Bone marrow (tissue), 2 donors: ENCODE measurements around the gene CARF.
"Not testable (repeated sequence)": the region's sequence is repeated elsewhere in the genome, so short reads cannot be mapped to it uniquely, and the experiment has no call there.

Experiments
- DNase-seq, 2 donors: peaks; one replicate each; lab custom pipeline; 2025; lab: John Stamatoyannopoulos, UW

CARF gene, protein sequence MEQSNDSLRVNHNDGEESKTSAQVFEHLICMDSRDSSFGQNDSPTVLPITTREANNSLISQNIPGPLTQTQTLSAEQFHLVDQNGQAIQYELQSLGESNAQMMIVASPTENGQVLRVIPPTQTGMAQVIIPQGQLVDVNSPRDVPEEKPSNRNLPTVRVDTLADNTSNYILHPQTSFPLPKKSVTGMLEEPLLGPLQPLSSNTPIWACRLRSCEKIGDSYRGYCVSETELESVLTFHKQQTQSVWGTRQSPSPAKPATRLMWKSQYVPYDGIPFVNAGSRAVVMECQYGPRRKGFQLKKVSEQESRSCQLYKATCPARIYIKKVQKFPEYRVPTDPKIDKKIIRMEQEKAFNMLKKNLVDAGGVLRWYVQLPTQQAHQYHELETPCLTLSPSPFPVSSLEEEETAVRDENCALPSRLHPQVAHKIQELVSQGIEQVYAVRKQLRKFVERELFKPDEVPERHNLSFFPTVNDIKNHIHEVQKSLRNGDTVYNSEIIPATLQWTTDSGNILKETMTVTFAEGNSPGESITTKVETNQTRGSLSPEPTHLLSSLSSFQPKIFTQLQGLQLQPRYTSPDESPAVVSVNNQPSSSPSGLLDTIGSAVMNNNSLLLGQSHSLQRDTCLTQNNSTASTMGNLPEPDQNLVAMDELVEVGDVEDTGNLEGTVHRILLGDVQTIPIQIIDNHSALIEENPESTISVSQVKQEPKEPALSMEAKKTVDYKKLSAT

GRCh38 chr2:202911512-202912341 lies at the start of gene CARF, which contains the start of gene WDR12:
CARF (plus strand) TSS chr2:202912275; CDS start chr2:202941903, 29,628 bp downstream.
WDR12 (minus strand) TSS chr2:202911673; CDS start chr2:202911476, 197 bp downstream.
- DNase-seq = peak; percentile 58 to 92

DNA sequence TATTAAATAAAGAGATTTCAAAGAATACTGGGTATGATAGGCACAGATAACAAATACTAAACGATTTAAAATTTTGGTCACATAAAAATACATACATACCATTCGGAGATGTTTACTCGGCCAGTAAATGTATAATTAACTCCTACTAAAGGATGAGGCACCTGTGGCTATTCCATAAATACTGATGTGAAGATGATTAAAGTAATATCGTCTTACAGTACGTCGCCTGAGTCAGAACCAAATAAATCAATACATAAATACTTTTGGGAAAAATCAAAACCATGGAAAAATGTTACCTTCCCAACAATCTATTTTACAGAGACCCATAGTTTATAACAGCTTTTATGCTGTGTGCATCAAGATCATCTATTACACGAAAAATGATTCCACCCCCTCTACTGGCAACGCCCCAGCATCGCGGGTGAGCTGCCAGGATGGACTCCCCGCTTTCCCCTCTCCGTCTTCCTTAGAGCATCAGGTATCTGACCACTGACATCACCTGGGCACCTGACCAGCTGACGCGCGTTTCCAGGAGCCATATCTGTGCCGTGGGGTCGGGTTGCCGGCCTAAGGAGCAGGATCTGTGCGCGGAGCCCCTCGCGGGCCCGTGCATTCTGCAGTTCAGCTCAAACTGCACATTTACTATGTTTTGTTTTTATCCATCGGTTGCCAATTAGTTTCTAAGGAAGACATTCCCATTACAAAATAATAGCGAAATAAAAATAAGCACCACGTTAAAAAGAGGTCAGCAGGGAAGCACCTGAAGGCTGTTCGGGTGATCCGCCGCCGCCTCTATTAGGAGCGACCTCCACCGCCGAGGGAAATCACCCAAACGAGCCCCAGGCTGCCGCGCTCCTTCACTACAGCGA lies 41.4 kb upstream of the CARF start:
- DNase-seq = peak in 1 of 2 donors; percentile 30

GRCh38 chr2:202871300-202872141 lies 40.6 kb upstream of the CARF start, which contains the start of gene ICA1L:
ICA1L (minus strand) TSS chr2:202871766; CDS start chr2:202829009, 42,757 bp downstream.
- peak in 1 of 2 donors; percentile 40 for DNase-seq

DNA sequence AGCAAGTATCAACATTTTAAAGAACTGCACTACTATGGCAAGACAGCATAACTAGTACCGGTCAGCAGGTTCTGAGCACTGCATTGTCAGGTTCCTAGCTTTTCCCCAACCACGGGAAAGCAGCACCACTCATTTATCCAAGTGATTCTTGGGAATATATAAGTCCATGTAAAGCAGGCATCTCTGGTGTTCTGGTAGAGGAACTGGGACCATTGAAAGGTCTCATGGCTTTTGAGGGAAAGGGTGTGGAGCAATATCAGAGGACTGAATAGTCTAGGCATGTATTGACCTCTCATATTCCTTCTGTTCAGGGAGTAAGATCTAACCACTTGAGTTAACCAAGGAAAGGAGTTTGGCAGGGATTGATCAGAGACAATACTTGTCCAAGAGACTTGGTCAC lies 34.4 kb upstream of the CARF start:
- DNase-seq = no peak

- DNase-seq = no peak
Observed at GRCh38 chr2:202881570-202881969, 30.5 kb upstream of the CARF start.

- no peak for DNase-seq
Observed at GRCh38 chr2:202883987-202884675, 27.9 kb upstream of the CARF start.

DNA sequence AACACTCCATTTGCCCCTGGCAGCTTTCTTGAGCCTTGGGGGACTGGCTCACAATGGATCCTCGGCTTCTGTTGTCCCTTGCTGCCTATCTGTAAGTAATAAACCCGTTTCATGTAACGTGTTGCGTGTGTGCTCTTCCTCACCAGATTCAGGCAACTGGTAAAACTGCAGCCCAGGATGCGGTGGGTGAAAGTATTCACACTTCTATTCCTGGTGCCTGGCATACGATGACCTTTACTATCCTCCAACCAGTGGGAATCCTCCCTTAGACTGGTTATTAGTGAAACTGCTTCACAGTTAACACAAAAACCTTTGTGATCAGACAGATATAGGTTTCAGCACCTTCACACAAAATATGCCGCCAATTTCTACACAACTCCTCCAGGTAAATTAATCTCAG lies 26.9 kb upstream of the CARF start:
- no peak for DNase-seq

DNA sequence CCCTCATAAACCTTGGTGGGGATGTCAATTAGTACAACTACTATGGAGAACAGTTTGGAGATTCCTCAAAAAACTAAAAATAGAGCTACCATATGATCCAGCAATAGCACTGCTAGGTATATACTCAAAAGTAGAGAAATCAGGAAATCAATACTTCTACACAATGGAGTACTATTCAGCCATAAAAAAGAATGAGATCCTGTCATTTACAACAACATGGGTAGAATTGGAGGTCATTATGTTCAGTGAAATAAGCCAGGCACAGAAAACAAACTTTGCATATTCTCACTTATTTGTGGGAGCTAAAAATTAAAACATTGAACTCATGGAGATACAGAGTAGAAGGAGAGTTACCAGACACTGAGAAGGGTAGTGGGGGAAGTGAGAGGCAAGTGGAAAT lies 6.6 kb upstream of the CARF start:
- not testable (repeated sequence) for DNase-seq

GRCh38 chr2:202908186-202908585 lies 3.9 kb upstream of the CARF start:
- no peak for DNase-seq

DNA sequence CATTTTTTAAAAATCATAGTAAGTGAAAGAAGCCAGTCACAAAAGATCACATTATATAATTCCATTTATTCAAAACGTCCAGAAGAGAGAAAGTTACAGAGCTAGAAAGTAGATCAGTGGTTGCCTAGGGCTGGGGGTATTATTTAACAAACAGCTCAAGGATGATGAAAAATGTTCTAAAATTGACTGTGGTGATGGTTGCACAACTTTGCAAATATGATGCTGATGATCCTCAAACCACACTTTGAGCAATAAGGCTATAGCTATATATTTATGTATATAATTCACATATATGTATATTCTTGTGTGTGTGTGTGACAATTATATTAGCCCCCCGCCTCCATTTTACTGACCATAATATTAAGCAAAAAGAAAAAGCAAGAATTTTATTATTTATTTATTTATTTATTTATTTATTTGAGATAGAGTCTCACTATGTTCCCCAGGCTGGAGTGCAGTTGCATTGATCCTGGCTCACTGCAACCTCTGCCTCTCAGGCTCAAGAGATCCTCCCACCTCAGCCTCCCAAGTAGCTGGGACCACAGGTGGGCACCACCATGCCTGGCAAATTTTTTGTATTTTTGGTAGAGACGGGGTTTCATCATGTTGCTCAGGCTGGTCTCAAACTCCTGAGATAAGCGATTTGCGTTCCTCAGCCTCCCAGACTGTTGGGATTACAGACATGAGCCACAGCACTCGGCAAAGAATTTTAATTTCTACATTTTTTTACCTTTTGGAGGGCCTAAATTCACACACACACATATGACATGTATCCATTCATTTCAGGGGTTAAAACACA lies 2.5 kb upstream of the CARF start:
- no peak for DNase-seq

DNA sequence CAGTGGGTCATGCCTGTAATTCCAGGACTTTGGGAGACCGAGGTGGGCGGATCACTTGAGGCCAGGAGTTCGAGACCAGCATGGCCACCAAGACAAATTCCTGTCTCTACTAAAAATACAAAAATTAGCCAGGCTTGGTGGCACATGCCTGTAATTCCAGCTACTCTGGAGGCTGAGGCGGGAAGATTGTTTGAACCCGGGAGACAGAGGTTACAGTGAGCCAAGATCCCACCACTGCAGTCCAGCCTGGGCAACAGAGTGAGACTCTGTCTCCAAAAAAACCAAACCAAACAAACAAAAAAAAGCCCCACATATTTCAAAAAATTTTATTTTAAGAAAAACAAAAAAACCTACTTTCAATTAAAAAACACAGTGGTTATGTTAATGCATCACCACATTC lies 1.8 kb upstream of the CARF start:
- DNase-seq = not testable (repeated sequence)

DNA sequence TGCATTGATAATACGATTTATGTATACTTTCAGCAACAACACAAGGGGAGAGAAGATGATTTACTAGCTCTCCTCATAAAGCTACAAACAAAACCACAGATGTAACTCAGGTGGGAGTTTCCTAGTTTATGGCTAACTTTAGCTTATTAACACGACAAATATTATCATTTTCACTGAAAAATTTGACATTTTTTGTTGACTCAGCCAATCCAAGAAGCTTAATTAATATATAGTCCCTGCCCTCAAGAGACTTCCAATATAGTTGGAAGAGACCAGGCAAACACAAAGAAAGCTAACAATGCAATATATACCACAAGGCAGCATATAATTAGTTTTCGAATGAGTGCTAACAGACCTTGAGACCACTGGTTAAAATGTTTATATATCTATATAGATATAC lies 1.4 kb upstream of the CARF start:
- no peak for DNase-seq

GRCh38 chr2:202911203-202911511 lies 918 bp upstream of the CARF start:
- no peak for DNase-seq

DNA sequence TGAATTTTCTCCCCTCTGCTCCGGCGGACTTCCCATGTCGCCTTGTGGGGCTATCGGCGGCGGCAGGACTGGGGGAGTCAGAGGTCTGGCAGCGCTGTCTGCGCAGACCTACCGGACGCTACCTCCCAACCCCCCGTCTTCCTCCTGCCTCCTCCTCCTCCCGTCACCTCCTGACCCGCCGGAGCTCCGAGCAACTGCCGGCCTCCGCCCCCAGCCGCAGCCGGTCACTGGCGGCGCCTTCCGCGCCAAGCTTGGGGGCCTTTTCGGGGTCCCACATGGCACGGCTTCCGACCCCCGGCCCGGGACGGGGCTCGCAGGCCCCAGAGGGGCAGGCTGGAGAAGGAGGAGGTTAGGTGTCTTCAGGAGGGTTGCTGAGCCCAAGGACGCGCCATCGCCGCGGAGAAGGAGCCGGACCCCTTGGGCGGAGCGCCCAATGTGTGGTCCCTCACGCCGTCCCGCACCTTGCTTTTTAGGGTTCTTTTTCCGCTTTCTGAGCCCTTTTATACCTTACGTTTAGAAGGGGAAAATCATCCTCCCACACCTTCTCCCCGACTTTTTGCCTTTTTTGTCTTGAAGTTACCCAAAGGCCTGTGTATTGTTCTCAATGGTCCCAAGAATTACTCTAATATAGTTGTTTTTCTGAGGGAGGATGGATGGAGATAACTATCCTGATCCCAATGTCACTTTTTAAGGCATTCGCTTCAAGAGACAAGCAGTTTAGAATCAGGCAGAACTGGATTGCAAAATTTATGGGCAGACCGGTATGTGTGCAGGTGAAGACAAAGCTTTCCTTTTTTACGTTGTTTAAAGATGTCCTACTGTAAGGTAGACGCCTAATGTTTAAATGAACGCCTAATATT lies 497 bp downstream of the CARF start:
- not testable (repeated sequence) for DNase-seq

GRCh38 chr2:202918860-202919259 lies 6.8 kb downstream of the CARF start:
- no peak for DNase-seq

DNA sequence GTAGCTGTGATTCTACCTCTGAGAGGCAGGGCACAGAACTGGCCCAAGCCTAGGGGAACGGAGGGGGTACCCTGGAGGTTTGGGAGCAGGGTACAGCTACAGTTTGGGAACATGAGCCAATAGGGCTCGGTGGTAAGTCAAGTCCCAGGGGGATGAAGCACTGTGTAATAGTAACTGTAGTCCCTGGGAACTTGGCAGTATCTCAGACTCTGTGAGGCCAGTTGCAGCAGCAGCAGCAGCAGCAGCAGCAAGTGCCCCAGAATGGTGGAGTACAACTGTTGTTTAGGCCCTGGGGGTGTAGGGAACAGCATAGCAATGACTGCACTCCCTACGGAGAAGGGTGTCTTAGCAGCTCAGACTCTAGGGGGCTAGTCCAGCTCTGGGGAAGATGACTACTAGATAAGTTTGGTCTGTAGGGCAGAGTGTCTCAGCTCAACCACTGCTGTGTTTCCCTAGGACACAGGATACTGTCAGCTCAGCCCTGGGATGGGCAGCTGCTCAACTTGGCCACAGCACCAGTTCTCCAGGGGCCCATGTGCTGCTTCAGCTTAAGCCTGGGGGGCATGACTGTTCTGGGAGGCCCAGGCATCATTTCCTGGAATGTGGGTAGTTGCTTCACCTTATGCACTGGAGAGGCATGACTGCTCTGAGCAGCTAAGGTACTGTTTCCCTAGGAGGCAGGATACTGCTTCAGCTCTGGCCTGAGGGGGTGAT lies 20.5 kb downstream of the CARF start:
- no peak for DNase-seq

- DNase-seq = no peak
Observed at GRCh38 chr2:202933139-202933510, 21.1 kb downstream of the CARF start.
